HCT116 (cell line): ENCODE measurements around the gene EXOC6B. TPM values are rescaled to one million over a fixed set of nuclear protein-coding genes. Genes with fewer than 3 reads are reported as not detected.

ENCODE experiments used
- ATAC-seq: fragments of 200-7000 bp; cut with Tn5 transposase; 2 replicates; pipeline ENCODE4 v1.9.1; 2020; ENCODE audit warnings: mild to moderate bottlenecking, moderate library complexity
- BruUV-seq: library from RNA; stranded (reverse); fragments of 400-500 nt; replicated peaks from 2 replicates; lab custom pipeline; 2021; lab: Mats Ljungman, UMichigan
- CTCF ChIA-PET: fragments of 300-600 bp; sonication (Branson Sonifier 250); formaldehyde crosslinking; loops from one replicate; lab custom pipeline; 2021; ENCODE audit warnings: antibody characterized with exemption; lab: Charles Lee
- POLR2A ChIA-PET: fragments of 300-600, 350-600 bp; sonication (Branson Sonifier 250); formaldehyde crosslinking; loops from one replicate; lab custom pipeline; 2021; ENCODE audit warnings: antibody characterized with exemption; lab: Charles Lee
- RAD21 ChIA-PET, 2 experiments: fragments of 300-600 bp; sonication (Branson Sonifier 250); formaldehyde crosslinking; loops; one replicate each; lab custom pipeline; 2023; ENCODE audit warnings: low total read pairs in 2 of 2; ENCODE audit not compliant: uncharacterized antibody in 2 of 2, unreplicated experiment in 2 of 2, low non-redundant PET in 1 of 2; lab: Charles Lee
- DNase-seq: peaks from one replicate; pipeline ENCODE4 v3.0.0-alpha.2; 2010; ENCODE audit warnings: low read depth, low spot score
- H2AFZ ChIP-seq: fragments of 200-600 bp; shearing (Covaris generic), sonication (generic); 2 replicates; pipeline ENCODE4 v1.6.1; 2017; ENCODE audit warnings: low read depth, mixed run types, mixed read lengths, antibody characterized with exemption, low read length; ENCODE audit not compliant: poor library complexity, severe bottlenecking
- H3K27ac ChIP-seq: 2 replicates; pipeline ENCODE4 v1.5.1; 2012; ENCODE audit warnings: low read depth, low read length
- H3K27me3 ChIP-seq: fragments of 200-600 bp; sonication (generic); 2 replicates; pipeline ENCODE4 v1.6.1; 2016; ENCODE audit warnings: mixed run types, low read length, mixed read lengths; ENCODE audit not compliant: insufficient read depth
- H3K36me3 ChIP-seq, 2 experiments: fragments of 200-500 bp in 1 of 2; fragments of 200-600 bp in 1 of 2; sonication (Bioruptor generic) in 1 of 2; sonication (generic) in 1 of 2; 2 replicates each; pipeline versions ENCODE4 v1.5.1 to v1.6.1; 2014 to 2016; ENCODE audit warnings: low read length in 2 of 2, inconsistent platforms in 1 of 2, mixed read lengths in 1 of 2, mixed run types in 1 of 2; ENCODE audit not compliant: insufficient read depth in 2 of 2, control insufficient read depth in 1 of 2
- H3K4me1 ChIP-seq, 2 experiments: fragments of 200-600 bp in 1 of 2; sonication (generic) in 1 of 2; 2 replicates each; pipeline versions ENCODE4 v1.5.1 to v1.6.1; 2012 to 2017; ENCODE audit warnings: low read length in 2 of 2, inconsistent platforms in 1 of 2, mild to moderate bottlenecking in 1 of 2, mixed read lengths in 1 of 2, mixed run types in 1 of 2, moderate library complexity in 1 of 2; ENCODE audit not compliant: insufficient read depth in 2 of 2, control insufficient read depth in 1 of 2
- H3K4me2 ChIP-seq: fragments of 200-600 bp; sonication (generic); 2 replicates; pipeline ENCODE4 v1.6.1; 2017; ENCODE audit warnings: mixed run types, low read length, mixed read lengths
- H3K4me3 ChIP-seq, 2 experiments: fragments of 200-600 bp in 1 of 2; sonication (generic) in 1 of 2; replicated peaks in 1 of 2; 2 replicates each; pipeline ENCODE4 v1.5.1; 2011 to 2016; ENCODE audit warnings: low read length in 2 of 2, control low read depth in 1 of 2, low read depth in 1 of 2, mild to moderate bottlenecking in 1 of 2, mixed read lengths in 1 of 2, mixed run types in 1 of 2
- H3K79me2 ChIP-seq: fragments of 200-600 bp; sonication (generic); 2 replicates; pipeline ENCODE4 v1.6.1; 2017; ENCODE audit warnings: mild to moderate bottlenecking, mixed run types, low read length, moderate library complexity, mixed read lengths; ENCODE audit not compliant: insufficient read depth
- H3K9ac ChIP-seq: fragments of 200-600 bp; sonication (generic); 2 replicates; pipeline ENCODE4 v1.6.1; 2016; ENCODE audit warnings: low read length, mixed read lengths
- H3K9me2 ChIP-seq: fragments of 200-600 bp; sonication (generic), shearing (Covaris generic); 2 replicates; pipeline ENCODE4 v1.6.1; 2017; ENCODE audit warnings: mixed run types, mild to moderate bottlenecking, moderate library complexity; ENCODE audit not compliant: insufficient read depth
- H3K9me3 ChIP-seq, 2 experiments: fragments of 200-500 bp in 1 of 2; fragments of 200-600 bp in 1 of 2; sonication (Bioruptor generic) in 1 of 2; sonication (generic) in 1 of 2; 2 replicates each; pipeline ENCODE4 v1.6.1; 2014 to 2017; ENCODE audit warnings: low read length in 2 of 2, mixed read lengths in 2 of 2, inconsistent platforms in 1 of 2, low read depth in 1 of 2, mild to moderate bottlenecking in 1 of 2, mixed run types in 1 of 2, moderate library complexity in 1 of 2; ENCODE audit not compliant: control insufficient read depth in 1 of 2, insufficient read depth in 1 of 2
- H4K20me1 ChIP-seq: fragments of 200-600 bp; sonication (generic), shearing (Covaris generic); 2 replicates; pipeline ENCODE4 v1.6.1; 2017; ENCODE audit warnings: mixed run types, mild to moderate bottlenecking, moderate library complexity; ENCODE audit not compliant: insufficient read depth
- ATF3 ChIP-seq: IDR thresholded peaks from 2 replicates; pipeline ENCODE4 v1.6.1; 2012
- CEBPB ChIP-seq: IDR thresholded peaks from 2 replicates; pipeline ENCODE4 v1.6.1; 2012; ENCODE audit warnings: low read depth
- EGR1 ChIP-seq: IDR thresholded peaks from 2 replicates; pipeline ENCODE4 v1.6.1; 2012; ENCODE audit warnings: low read depth
- EZH2 ChIP-seq: fragments of 200-600 bp; sonication (generic); IDR thresholded peaks from 2 replicates; pipeline ENCODE4 v1.6.1; 2017; ENCODE audit warnings: antibody characterized with exemption, mixed run types
- EZH2phosphoT487 ChIP-seq: fragments of 200-600 bp; IDR thresholded peaks from 2 replicates; pipeline ENCODE4 v1.6.1; 2018; ENCODE audit warnings: antibody characterized with exemption, borderline replicate concordance
- FOSL1 ChIP-seq: IDR thresholded peaks from 2 replicates; pipeline ENCODE4 v1.6.1; 2012; ENCODE audit warnings: low read depth
- POLR2A ChIP-seq: IDR thresholded peaks from 2 replicates; pipeline ENCODE4 v1.7.0; 2011; ENCODE audit warnings: borderline replicate concordance; ENCODE audit not compliant: insufficient read depth, insufficient read length; ENCODE audit errors: extremely low read depth
- POLR2AphosphoS5 ChIP-seq: IDR thresholded peaks from 2 replicates; pipeline ENCODE4 v1.6.1; 2011; ENCODE audit warnings: mild to moderate bottlenecking, low read depth, low read length, moderate library complexity
- SIN3A ChIP-seq: IDR thresholded peaks from 2 replicates; pipeline ENCODE4 v1.6.1; 2012; ENCODE audit warnings: low read depth
- SP1 ChIP-seq: IDR thresholded peaks from 2 replicates; pipeline ENCODE4 v1.6.1; 2012; ENCODE audit warnings: low read depth
- SRF ChIP-seq: IDR thresholded peaks from 2 replicates; pipeline ENCODE4 v1.6.1; 2012; ENCODE audit warnings: low read depth
- TCF7L2 ChIP-seq: IDR thresholded peaks from 2 replicates; pipeline ENCODE4 v1.7.0; 2011; ENCODE audit warnings: borderline replicate concordance, inconsistent platforms; ENCODE audit not compliant: insufficient read depth, insufficient read length; ENCODE audit errors: extremely low read depth
- YY1 ChIP-seq: IDR thresholded peaks from 2 replicates; pipeline ENCODE4 v1.6.1; 2011; ENCODE audit warnings: low read length, low read depth, moderate library complexity, mild to moderate bottlenecking; ENCODE audit not compliant: insufficient replicate concordance; ENCODE audit errors: extremely low read depth
- ZBTB33 ChIP-seq: IDR thresholded peaks from 2 replicates; pipeline ENCODE4 v1.6.1; 2011; ENCODE audit warnings: mild to moderate bottlenecking, low read length, moderate library complexity; ENCODE audit not compliant: insufficient replicate concordance; ENCODE audit errors: extremely low read depth
- ZFX ChIP-seq: fragments of 450-650 bp; IDR thresholded peaks from 2 replicates; pipeline ENCODE4 v1.6.1; 2017
- ZNF274 ChIP-seq: fragments of 200-500 bp; sonication (Bioruptor generic); IDR thresholded peaks from 2 replicates; pipeline ENCODE4 v1.6.1; 2014; ENCODE audit warnings: mild to moderate bottlenecking, low read depth, low read length, inconsistent platforms
- intact Hi-C: fragments of 100-400 bp; cut with micrococcal nuclease; formaldehyde crosslinking; loops from 2 replicates; pipeline ENCODE4 v1.10.0; 2022
- total RNA-seq: library from RNA; stranded (reverse); gene quantifications from one replicate; pipeline ENCODE4 v1.2.1, GENCODE V29; 2021; ENCODE audit not compliant: unreplicated experiment

The EXOC6B gene
- total RNA-seq, 1 experiment from 2014 or later: 25.4 TPM

GRCh38 chr2:72793798-72794440 is 31.9 kb downstream of the EXOC6B start:
- Histone ChIP-seq H3K36me3 (no peaks in the 10 kb centered on the region), H3K4me2 (no peak overlapping the region), H3K9me3 (no peaks in the 10 kb centered on the region), H3K27ac (no peak overlapping the region), H4K20me1 (no peaks in the 10 kb centered on the region), H2AFZ (no peak overlapping the region), H3K9ac (no peak overlapping the region), H3K27me3 (no peaks in the 10 kb centered on the region), H3K9me2 (no peaks in the 10 kb centered on the region), H3K4me1 (peaks cover 8 to 11% of the 10 kb centered on the region in 2 experiments; a peak in 3 of 4 replicates), H3K4me3 (no peak overlapping the region), H3K79me2 (no peaks in the 10 kb centered on the region)
- DNase-seq: no peak
- RAD21 ChIA-PET: no interaction called here
- CTCF ChIA-PET: no interaction called here
- no TSS peak for BruUV-seq
- POLR2A ChIA-PET: no interaction called here
- TF ChIP-seq POLR2A (no peak), EGR1 (no peak), ATF3 (no peak), ZFX (no peak), SP1 (no peak), SRF (no peak), TCF7L2 (no peak), FOSL1 (no peak), YY1 (no peak), EZH2 (no peak), POLR2AphosphoS5 (no peak), ZNF274 (no peak), CEBPB (no peak), SIN3A (no peak), EZH2phosphoT487 (no peak), ZBTB33 (no peak)
- intact Hi-C loops: no loop called here
- no peak for ATAC-seq
